ENCODE measurements around the gene C1QTNF1.
A peak's percentile ranks its signal among the peaks of the same experiment; 100 is the strongest.
"Not testable (repeated sequence)": the region's sequence is repeated elsewhere in the genome, so short reads cannot be mapped to it uniquely, and the experiment has no call there.

C1QTNF1 gene

GRCh38 chr17:79019632-79020584 is 4.1 kb upstream of the C1QTNF1 start:
- peak overlapping the region; percentile 28 for H3K4me2 ChIP-seq (ENCODE audit: low read length)
- H3K9ac ChIP-seq, result no peak overlapping the region
- H3K27ac ChIP-seq, result peak overlapping the region; percentile 36
- peaks cover 35% of the 10 kb centered on the region for H3K4me1 ChIP-seq
- H3K79me2 ChIP-seq, result no peaks in the 10 kb centered on the region
- peak overlapping the region; percentile 48 for H2AFZ ChIP-seq
- peak; percentile 76 for TF ChIP-seq CTCF (IDR thresholded peaks at IDR 0.05)
- H3K27me3 ChIP-seq (ENCODE audit: control insufficient read depth, insufficient read depth, low read length), result no peaks in the 10 kb centered on the region
- no peaks in the 10 kb centered on the region for H3K36me3 ChIP-seq (ENCODE audit: control insufficient read depth, insufficient read depth, low read length)
- H3K9me3 ChIP-seq (ENCODE audit: control insufficient read depth, low read length), result no peaks in the 10 kb centered on the region
- peak overlapping the region; percentile 6 for H3K4me3 ChIP-seq (ENCODE audit: low read depth, low read length)

DNA sequence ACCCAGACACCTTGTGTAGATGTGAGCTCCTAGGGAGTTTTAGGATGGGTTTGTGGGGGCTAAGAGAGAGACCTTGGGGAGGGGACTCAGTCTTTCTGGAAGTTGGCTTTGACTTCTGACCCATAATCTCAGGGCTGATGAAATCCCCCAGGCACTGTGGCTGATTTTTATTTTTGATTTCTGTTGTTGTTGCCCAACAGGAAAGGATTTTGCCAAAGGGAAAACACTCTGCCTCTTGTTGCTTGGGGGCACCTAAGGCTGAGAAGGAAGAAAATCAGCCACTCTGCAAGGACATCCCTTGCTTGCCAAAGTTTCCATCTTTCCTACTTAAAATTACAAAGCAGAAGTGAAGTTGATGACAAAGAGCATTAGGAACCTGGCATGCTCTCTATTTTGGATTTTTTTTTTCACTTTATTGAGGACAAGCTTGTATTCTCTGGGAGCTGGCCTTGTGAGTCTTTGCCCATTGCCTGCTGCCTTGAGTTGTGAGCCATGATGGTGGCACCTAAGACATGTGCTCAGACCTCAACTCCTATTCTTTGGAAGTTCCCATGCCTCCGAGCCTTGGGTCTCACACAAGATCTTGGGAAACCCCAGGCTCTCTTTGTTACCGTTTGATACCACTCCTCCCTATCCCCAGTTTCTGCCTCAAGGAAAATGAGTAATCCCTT is 3.2 kb upstream of the C1QTNF1 start:
- Histone ChIP-seq H3K36me3 (ENCODE audit: control insufficient read depth, insufficient read depth, low read length) (no peaks in the 10 kb centered on the region), H3K9me3 (ENCODE audit: control insufficient read depth, low read length) (no peaks in the 10 kb centered on the region), H3K4me2 (ENCODE audit: low read length) (peak overlapping the region; percentile 28), H2AFZ (peak overlapping the region; percentile 48), H3K27me3 (ENCODE audit: control insufficient read depth, insufficient read depth, low read length) (no peaks in the 10 kb centered on the region), H3K4me1 (peaks cover 40% of the 10 kb centered on the region), H3K27ac (peak overlapping the region; percentile 36), H3K79me2 (no peaks in the 10 kb centered on the region), H3K9ac (no peak overlapping the region), H3K4me3 (ENCODE audit: low read depth, low read length) (no peak overlapping the region)
- no peak for TF ChIP-seq CTCF (IDR thresholded peaks at IDR 0.05)

DNA sequence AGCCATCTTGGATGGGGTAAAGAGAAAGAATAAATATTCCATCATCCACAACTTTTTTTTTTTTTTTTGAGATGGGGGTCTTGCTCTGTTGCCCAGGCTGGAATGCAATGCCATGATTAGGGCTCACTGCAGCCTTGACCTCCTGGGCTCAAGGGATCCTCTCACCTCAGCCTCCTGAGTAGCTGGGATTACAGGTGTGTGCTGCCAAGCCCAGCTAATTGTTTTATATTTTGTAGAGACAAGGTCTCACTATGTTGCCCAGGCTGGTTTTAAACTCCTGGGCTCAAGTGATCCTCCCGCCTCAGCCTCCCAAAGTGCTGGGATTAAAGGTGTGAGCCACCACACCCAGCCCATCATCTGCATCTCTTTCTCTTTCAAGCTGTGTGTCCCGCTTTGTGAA is 2.0 kb upstream of the C1QTNF1 start:
- not testable (repeated sequence) for H2AFZ ChIP-seq; H3K4me2 ChIP-seq (ENCODE audit: low read length); H3K79me2 ChIP-seq; H3K36me3 ChIP-seq (ENCODE audit: control insufficient read depth, insufficient read depth, low read length); H3K9ac ChIP-seq; H3K27me3 ChIP-seq (ENCODE audit: control insufficient read depth, insufficient read depth, low read length); H3K9me3 ChIP-seq (ENCODE audit: control insufficient read depth, low read length); H3K4me3 ChIP-seq (ENCODE audit: low read depth, low read length)
- Histone ChIP-seq H3K4me1 (peaks cover 47% of the 10 kb centered on the region), H3K27ac (peak overlapping the region; percentile 6)

- Histone ChIP-seq H3K4me2 (ENCODE audit: low read length) (no peak overlapping the region), H3K36me3 (ENCODE audit: control insufficient read depth, insufficient read depth, low read length) (no peaks in the 10 kb centered on the region), H3K79me2 (no peaks in the 10 kb centered on the region), H3K4me3 (ENCODE audit: low read depth, low read length) (no peak overlapping the region), H3K27me3 (ENCODE audit: control insufficient read depth, insufficient read depth, low read length) (no peaks in the 10 kb centered on the region), H3K27ac (peak overlapping the region; percentile 36), H3K9me3 (ENCODE audit: control insufficient read depth, low read length) (no peaks in the 10 kb centered on the region), H3K9ac (no peak overlapping the region), H3K4me1 (peaks cover 46% of the 10 kb centered on the region), H2AFZ (no peak overlapping the region)
- TF ChIP-seq CTCF (IDR thresholded peaks at IDR 0.05), result no peak
These were observed 1.4 kb upstream of the C1QTNF1 start for GRCh38 chr17:79022507-79022991.

- peaks cover 48% of the 10 kb centered on the region for H3K4me1 ChIP-seq
- H3K27me3 ChIP-seq (ENCODE audit: control insufficient read depth, insufficient read depth, low read length), result no peaks in the 10 kb centered on the region
- H3K27ac ChIP-seq, result peak overlapping the region; percentile 74
- no peak overlapping the region for H2AFZ ChIP-seq
- TF ChIP-seq CTCF (IDR thresholded peaks at IDR 0.05), result no peak
- H3K79me2 ChIP-seq, result no peaks in the 10 kb centered on the region
- H3K4me3 ChIP-seq (ENCODE audit: low read depth, low read length), result peak overlapping the region; percentile 66
- H3K36me3 ChIP-seq (ENCODE audit: control insufficient read depth, insufficient read depth, low read length), result no peaks in the 10 kb centered on the region
- H3K9me3 ChIP-seq (ENCODE audit: control insufficient read depth, low read length), result no peaks in the 10 kb centered on the region
- peak overlapping the region; percentile 60 for H3K4me2 ChIP-seq (ENCODE audit: low read length)
- H3K9ac ChIP-seq, result no peak overlapping the region
These were observed 726 bp upstream of the C1QTNF1 start for GRCh38 chr17:79023180-79023705.

Data from parathyroid adenoma (tissue), 2 donors.